Endodermal cell (in vitro differentiated cells): Measurements from ENCODE around the gene CYP4F8. TPM values are rescaled to one million over a fixed set of nuclear protein-coding genes. Genes with fewer than 3 reads are reported as not detected.
"Not testable (repeated sequence)": the region's sequence is repeated elsewhere in the genome, so short reads cannot be mapped to it uniquely, and the experiment has no call there.

Source experiments
- DNase-seq: peaks from one replicate; pipeline ENCODE4 v3.0.0-alpha.2; 2017
- H3K27ac ChIP-seq: 2 replicates; pipeline ENCODE4 v1.5.1; 2013; ENCODE audit warnings: mild to moderate bottlenecking, low read depth, low read length, moderate library complexity
- H3K27me3 ChIP-seq: 2 replicates; pipeline ENCODE4 v1.6.1; 2013; ENCODE audit warnings: mild to moderate bottlenecking, low read length, moderate library complexity; ENCODE audit not compliant: insufficient read depth, control insufficient read depth, poor library complexity, severe bottlenecking
- H3K36me3 ChIP-seq: 2 replicates; pipeline ENCODE4 v1.7.0; 2013; ENCODE audit warnings: mild to moderate bottlenecking, low read length, moderate library complexity; ENCODE audit not compliant: control insufficient read depth, insufficient read depth
- H3K4me1 ChIP-seq: one replicate; pipeline ENCODE4 v1.7.0; 2013; ENCODE audit warnings: low read length; ENCODE audit not compliant: control insufficient read depth, insufficient read depth
- H3K4me3 ChIP-seq: 2 replicates; pipeline ENCODE4 v1.5.1; 2013; ENCODE audit warnings: mild to moderate bottlenecking, low read length, moderate library complexity
- H3K9ac ChIP-seq: 2 replicates; pipeline ENCODE4 v1.6.1; 2013; ENCODE audit warnings: mild to moderate bottlenecking, low read length, moderate library complexity; ENCODE audit not compliant: poor library complexity, severe bottlenecking; ENCODE audit errors: extremely low read depth
- H3K9me3 ChIP-seq: 2 replicates; pipeline ENCODE4 v1.6.1; 2013; ENCODE audit warnings: mild to moderate bottlenecking, low read length, moderate library complexity; ENCODE audit not compliant: control insufficient read depth
- H3K27ac Mint-ChIP-seq: 2 replicates; pipeline ENCODE4 v1.8.0; 2020; ENCODE audit warnings: mixed read lengths
- H3K27me3 Mint-ChIP-seq: 2 replicates; pipeline ENCODE4 v1.8.0; 2021; ENCODE audit warnings: mild to moderate bottlenecking, mixed read lengths; ENCODE audit not compliant: insufficient read depth
- H3K36me3 Mint-ChIP-seq: 2 replicates; pipeline ENCODE4 v1.8.0; 2020; ENCODE audit warnings: low read depth, mixed read lengths
- H3K4me1 Mint-ChIP-seq: 2 replicates; pipeline ENCODE4 v1.8.0; 2020; ENCODE audit warnings: mixed read lengths
- H3K4me3 Mint-ChIP-seq: 2 replicates; pipeline ENCODE4 v1.8.0; 2020; ENCODE audit warnings: mild to moderate bottlenecking, moderate library complexity, mixed read lengths
- H3K9me3 Mint-ChIP-seq: 2 replicates; pipeline ENCODE4 v1.8.0; 2020; ENCODE audit warnings: mild to moderate bottlenecking, mixed read lengths
- CTCF ChIP-seq: fragments of 200-600 bp; sonication (generic); conservative IDR thresholded peaks from 2 replicates; pipeline ENCODE4 v1.5.0; 2021; ENCODE audit warnings: antibody characterized with exemption, mild to moderate bottlenecking
- WGBS, 2 experiments: methylation state at CpG; one replicate each; pipeline versions ENCODE4 v1.1.5 to v1.1.7; 2013; ENCODE audit warnings: missing lambda C conversion rate in 2 of 2, mixed read lengths in 1 of 2; ENCODE audit not compliant: insufficient coverage in 1 of 2, insufficient read length in 1 of 2; 5-methylcytosine and 5-hydroxymethylcytosine counted together
- total RNA-seq, 2 donors: library from RNA; stranded (reverse); fragmentation: NEBNext Ultra II Directional in 1 of 2; extraction: Animal tissue kit (Norgen Biotek cat#: 25700) in 1 of 2; gene quantifications; 2 replicates in 1 of 2; 3 replicates in 1 of 2; pipeline ENCODE4 v1.2.1, GENCODE V29; 2021

The CYP4F8 gene
- total RNA-seq, 2 donors from 2014 or later, result not detected

- Mint-ChIP-seq H3K27me3 (no peaks in the 10 kb centered on the region), H3K4me3 (no peak overlapping the region)
- WGBS, 2 experiments, result 60 to 75% methylated on average over 6 of the region's 6 CpGs
Measured at GRCh38 chr19:15595069-15595468, 19.9 kb upstream of the CYP4F8 start.

GRCh38 chr19:15607978-15608925 lies 6.8 kb upstream of the CYP4F8 start:
- not testable (repeated sequence) for H3K4me1 Mint-ChIP-seq, H3K4me1 ChIP-seq, H3K27ac ChIP-seq, H3K4me3 ChIP-seq, DNase-seq, H3K36me3 ChIP-seq, H3K4me3 Mint-ChIP-seq, H3K27me3 ChIP-seq, H3K27ac Mint-ChIP-seq, H3K9ac ChIP-seq, H3K27me3 Mint-ChIP-seq, H3K36me3 Mint-ChIP-seq
- peaks cover 29% of the 10 kb centered on the region for H3K9me3 ChIP-seq
- WGBS, 2 experiments, result 81 to 88% methylated on average over 11 to 27 of the region's 27 CpGs
- peaks cover 82% of the 10 kb centered on the region for H3K9me3 Mint-ChIP-seq

More at GRCh38 chr19:15595069-15595468, 19.9 kb upstream of the CYP4F8 start:
- no peak for TF ChIP-seq CTCF
- Histone ChIP-seq H3K9ac (no peak overlapping the region), H3K27me3 (no peaks in the 10 kb centered on the region), H3K27ac (no peak overlapping the region), H3K4me3 (no peak overlapping the region), H3K36me3 (no peaks in the 10 kb centered on the region), H3K4me1 (no peaks in the 10 kb centered on the region), H3K9me3 (peaks cover 28% of the 10 kb centered on the region)
- Mint-ChIP-seq H3K27ac (no peak overlapping the region), H3K36me3 (no peaks in the 10 kb centered on the region), H3K4me1 (no peaks in the 10 kb centered on the region), H3K9me3 (peaks cover 71% of the 10 kb centered on the region)
- no peak for DNase-seq

GRCh38 chr19:15609261-15609660 lies 5.8 kb upstream of the CYP4F8 start:
- TF ChIP-seq CTCF, result no peak
- H3K36me3 Mint-ChIP-seq, result peaks cover 2% of the 10 kb centered on the region
- H3K9me3 Mint-ChIP-seq, result peaks cover 87% of the 10 kb centered on the region
- H3K4me3 Mint-ChIP-seq, result no peak overlapping the region
- H3K27me3 Mint-ChIP-seq, result no peaks in the 10 kb centered on the region
- H3K4me1 Mint-ChIP-seq, result no peaks in the 10 kb centered on the region
- Histone ChIP-seq H3K4me1 (no peaks in the 10 kb centered on the region), H3K36me3 (no peaks in the 10 kb centered on the region), H3K4me3 (no peak overlapping the region), H3K27ac (no peak overlapping the region), H3K9ac (no peak overlapping the region), H3K27me3 (no peaks in the 10 kb centered on the region), H3K9me3 (peaks cover 35% of the 10 kb centered on the region)
- 76% methylated on average over 8 of the region's 8 CpGs; no CpG with 5 or more reads in 1 of the 2 experiments for WGBS, 2 experiments
- no peak for DNase-seq
- H3K27ac Mint-ChIP-seq, result no peak overlapping the region
